K562 (cell line): Measurements from ENCODE around the gene RNF121. TPM values are rescaled to one million over a fixed set of nuclear protein-coding genes. Genes with fewer than 3 reads are reported as not detected.

Experiments
- CSDE1 ChIP-seq, 2 experiments: fragments of 450-650 bp; IDR thresholded peaks; 2 replicates each; pipeline ENCODE4 v1.6.1; 2016; ENCODE audit warnings: mild to moderate bottlenecking in 1 of 2
- EP400 ChIP-seq: fragments of 450-650 bp; IDR thresholded peaks from 2 replicates; pipeline ENCODE4 v1.6.1; 2017; ENCODE audit warnings: antibody characterized with exemption, mild to moderate bottlenecking, moderate library complexity
- HDAC2 ChIP-seq: fragments of 450-650 bp; IDR thresholded peaks from 2 replicates; pipeline ENCODE4 v1.6.1; 2016; ENCODE audit warnings: mild to moderate bottlenecking
- KLF16 ChIP-seq: IDR thresholded peaks from 2 replicates; pipeline ENCODE4 v1.6.1; 2016; ENCODE audit warnings: antibody characterized with exemption
- RHOXF2B ChIP-seq: fragments of 250-450 bp; sonication (Bioruptor Pico); conservative IDR thresholded peaks from 2 replicates; pipeline ENCODE4 v1.5.1; 2021
- SMAD4 ChIP-seq: fragments of 250-450 bp; sonication (Bioruptor Pico); conservative IDR thresholded peaks from 2 replicates; pipeline ENCODE4 v1.8.0; 2021; ENCODE audit warnings: inconsistent platforms, mild to moderate bottlenecking, moderate library complexity
- SMC3 ChIP-seq: conservative IDR thresholded peaks from 2 replicates; pipeline ENCODE4 v1.6.1; 2011; ENCODE audit warnings: low read depth, low read length, improper control_type of control experiment; ENCODE audit not compliant: insufficient read depth
- polyA plus RNA-seq, 8 experiments: library from polyadenylated mRNA; depleted of rRNA in 4 of 8; stranded (reverse) in 5 of 8; unstranded in 3 of 8; fragments of >200 nt; fragmentation: Nextera tagmentation in 2 of 8; fragmentation: Illumina TruSeq in 1 of 8; extraction: Ambion mirVana in 2 of 8; extraction: Trizol in 1 of 8; gene quantifications; 2 replicates each; pipeline versions ENCODE4 v1.2.1 to v1.2.3, GENCODE V29; 2011 to 2014; ENCODE audit warnings: inconsistent platforms in 1 of 8, missing spikeins in 1 of 8
- total RNA-seq, 7 experiments: library from RNA; depleted of rRNA in 6 of 7; stranded (reverse); fragments of >200 nt in 6 of 7; fragmentation: Illumina TruSeq in 2 of 7; extraction: Trizol in 2 of 7; gene quantifications; 2 replicates each; pipeline versions ENCODE4 v1.2.1 to v1.2.3, GENCODE V29; 2011 to 2021; ENCODE audit warnings: low replicate concordance in 1 of 7
- TF ChIP-seq, protein P1 (sequence below), 2 experiments: fragments of 450-650 bp; formaldehyde crosslinking in 1 of 2; IDR thresholded peaks; 2 replicates each; pipeline versions ENCODE4 v1.4.0 to v1.6.1; 2014 to 2020; ENCODE audit warnings: mild to moderate bottlenecking in 2 of 2, borderline replicate concordance in 1 of 2, low read depth in 1 of 2
- TF ChIP-seq, protein P2 (sequence below): fragments of 250-450 bp; sonication (Bioruptor Pico); IDR thresholded peaks from 2 replicates; pipeline ENCODE4 v1.8.0; 2022; ENCODE audit warnings: inconsistent platforms
- TF ChIP-seq, protein P3 (sequence below): fragments of 450-650 bp; IDR thresholded peaks from 2 replicates; pipeline ENCODE4 v1.6.1; 2016
- TF ChIP-seq, protein P4 (sequence below): fragments of 450-650 bp; IDR thresholded peaks from 2 replicates; pipeline ENCODE4 v1.6.1; 2016; ENCODE audit warnings: mild to moderate bottlenecking
- TF ChIP-seq, protein P5 (sequence below): sonication (generic); formaldehyde crosslinking; IDR thresholded peaks from 2 replicates; pipeline ENCODE4 v1.9.0; 2022; ENCODE audit warnings: mild to moderate bottlenecking, missing genetic modification reagents

Gene RNF121
- total and polyA plus RNA-seq, 9 of the 15 experiments (the other 6 are each of a cell fraction or from before 2014, with no cell fraction given) = 8.0 to 63.4 (median 20.5) TPM

DNA sequence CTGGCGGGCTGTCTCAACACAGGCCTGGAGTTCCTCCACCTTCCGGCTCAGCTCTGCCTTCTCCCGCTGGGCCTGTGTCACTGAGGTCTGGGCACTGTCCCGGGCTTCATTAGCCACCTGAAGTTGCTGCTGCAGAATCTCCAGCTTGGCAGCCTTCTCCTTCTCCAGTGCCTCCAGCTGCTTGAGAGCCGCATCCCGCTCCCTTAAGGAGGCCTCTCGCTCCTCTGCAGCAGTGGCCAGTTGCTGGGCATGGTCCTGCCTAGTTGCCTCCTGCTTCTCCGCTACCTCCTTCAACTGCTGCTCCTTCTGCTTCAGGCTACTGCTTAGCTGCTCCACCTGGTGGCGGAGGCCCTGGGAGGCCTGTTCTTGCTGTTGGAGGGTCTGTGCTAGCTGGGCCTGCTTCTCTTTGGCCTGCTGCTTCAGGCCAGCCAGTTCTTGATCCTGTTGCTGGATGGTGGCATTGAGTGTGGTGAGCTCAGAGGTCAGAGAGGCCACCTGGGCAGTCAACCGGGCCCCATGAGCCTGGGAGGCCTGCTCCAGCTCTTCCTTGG is 86.7 kb downstream of the RNF121 start (continued):
- TF ChIP-seq, protein P1, sequence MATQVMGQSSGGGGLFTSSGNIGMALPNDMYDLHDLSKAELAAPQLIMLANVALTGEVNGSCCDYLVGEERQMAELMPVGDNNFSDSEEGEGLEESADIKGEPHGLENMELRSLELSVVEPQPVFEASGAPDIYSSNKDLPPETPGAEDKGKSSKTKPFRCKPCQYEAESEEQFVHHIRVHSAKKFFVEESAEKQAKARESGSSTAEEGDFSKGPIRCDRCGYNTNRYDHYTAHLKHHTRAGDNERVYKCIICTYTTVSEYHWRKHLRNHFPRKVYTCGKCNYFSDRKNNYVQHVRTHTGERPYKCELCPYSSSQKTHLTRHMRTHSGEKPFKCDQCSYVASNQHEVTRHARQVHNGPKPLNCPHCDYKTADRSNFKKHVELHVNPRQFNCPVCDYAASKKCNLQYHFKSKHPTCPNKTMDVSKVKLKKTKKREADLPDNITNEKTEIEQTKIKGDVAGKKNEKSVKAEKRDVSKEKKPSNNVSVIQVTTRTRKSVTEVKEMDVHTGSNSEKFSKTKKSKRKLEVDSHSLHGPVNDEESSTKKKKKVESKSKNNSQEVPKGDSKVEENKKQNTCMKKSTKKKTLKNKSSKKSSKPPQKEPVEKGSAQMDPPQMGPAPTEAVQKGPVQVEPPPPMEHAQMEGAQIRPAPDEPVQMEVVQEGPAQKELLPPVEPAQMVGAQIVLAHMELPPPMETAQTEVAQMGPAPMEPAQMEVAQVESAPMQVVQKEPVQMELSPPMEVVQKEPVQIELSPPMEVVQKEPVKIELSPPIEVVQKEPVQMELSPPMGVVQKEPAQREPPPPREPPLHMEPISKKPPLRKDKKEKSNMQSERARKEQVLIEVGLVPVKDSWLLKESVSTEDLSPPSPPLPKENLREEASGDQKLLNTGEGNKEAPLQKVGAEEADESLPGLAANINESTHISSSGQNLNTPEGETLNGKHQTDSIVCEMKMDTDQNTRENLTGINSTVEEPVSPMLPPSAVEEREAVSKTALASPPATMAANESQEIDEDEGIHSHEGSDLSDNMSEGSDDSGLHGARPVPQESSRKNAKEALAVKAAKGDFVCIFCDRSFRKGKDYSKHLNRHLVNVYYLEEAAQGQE (IDR thresholded peaks at IDR 0.05; ENCODE audit: borderline replicate concordance) = peak; percentile 56; the same call in 1 of the 2 replicates
- TF ChIP-seq, protein P1 (CRISPR knock-in tag; IDR thresholded peaks at IDR 0.05; ENCODE audit: low read depth) = no peak
- TF ChIP-seq HDAC2 (no peak), RHOXF2B (CRISPR knock-in tag) (no peak), CSDE1 (IDR thresholded peaks at IDR 0.05) (no peak), SMAD4 (CRISPR knock-in tag) (no peak), KLF16 (no peak), EP400 (no peak), SMC3 (peak; percentile 69)
- TF ChIP-seq, protein P2, sequence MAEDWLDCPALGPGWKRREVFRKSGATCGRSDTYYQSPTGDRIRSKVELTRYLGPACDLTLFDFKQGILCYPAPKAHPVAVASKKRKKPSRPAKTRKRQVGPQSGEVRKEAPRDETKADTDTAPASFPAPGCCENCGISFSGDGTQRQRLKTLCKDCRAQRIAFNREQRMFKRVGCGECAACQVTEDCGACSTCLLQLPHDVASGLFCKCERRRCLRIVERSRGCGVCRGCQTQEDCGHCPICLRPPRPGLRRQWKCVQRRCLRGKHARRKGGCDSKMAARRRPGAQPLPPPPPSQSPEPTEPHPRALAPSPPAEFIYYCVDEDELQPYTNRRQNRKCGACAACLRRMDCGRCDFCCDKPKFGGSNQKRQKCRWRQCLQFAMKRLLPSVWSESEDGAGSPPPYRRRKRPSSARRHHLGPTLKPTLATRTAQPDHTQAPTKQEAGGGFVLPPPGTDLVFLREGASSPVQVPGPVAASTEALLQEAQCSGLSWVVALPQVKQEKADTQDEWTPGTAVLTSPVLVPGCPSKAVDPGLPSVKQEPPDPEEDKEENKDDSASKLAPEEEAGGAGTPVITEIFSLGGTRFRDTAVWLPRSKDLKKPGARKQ = no peak
- TF ChIP-seq, protein P3, sequence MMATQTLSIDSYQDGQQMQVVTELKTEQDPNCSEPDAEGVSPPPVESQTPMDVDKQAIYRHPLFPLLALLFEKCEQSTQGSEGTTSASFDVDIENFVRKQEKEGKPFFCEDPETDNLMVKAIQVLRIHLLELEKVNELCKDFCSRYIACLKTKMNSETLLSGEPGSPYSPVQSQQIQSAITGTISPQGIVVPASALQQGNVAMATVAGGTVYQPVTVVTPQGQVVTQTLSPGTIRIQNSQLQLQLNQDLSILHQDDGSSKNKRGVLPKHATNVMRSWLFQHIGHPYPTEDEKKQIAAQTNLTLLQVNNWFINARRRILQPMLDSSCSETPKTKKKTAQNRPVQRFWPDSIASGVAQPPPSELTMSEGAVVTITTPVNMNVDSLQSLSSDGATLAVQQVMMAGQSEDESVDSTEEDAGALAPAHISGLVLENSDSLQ = no peak
- TF ChIP-seq, protein P4, sequence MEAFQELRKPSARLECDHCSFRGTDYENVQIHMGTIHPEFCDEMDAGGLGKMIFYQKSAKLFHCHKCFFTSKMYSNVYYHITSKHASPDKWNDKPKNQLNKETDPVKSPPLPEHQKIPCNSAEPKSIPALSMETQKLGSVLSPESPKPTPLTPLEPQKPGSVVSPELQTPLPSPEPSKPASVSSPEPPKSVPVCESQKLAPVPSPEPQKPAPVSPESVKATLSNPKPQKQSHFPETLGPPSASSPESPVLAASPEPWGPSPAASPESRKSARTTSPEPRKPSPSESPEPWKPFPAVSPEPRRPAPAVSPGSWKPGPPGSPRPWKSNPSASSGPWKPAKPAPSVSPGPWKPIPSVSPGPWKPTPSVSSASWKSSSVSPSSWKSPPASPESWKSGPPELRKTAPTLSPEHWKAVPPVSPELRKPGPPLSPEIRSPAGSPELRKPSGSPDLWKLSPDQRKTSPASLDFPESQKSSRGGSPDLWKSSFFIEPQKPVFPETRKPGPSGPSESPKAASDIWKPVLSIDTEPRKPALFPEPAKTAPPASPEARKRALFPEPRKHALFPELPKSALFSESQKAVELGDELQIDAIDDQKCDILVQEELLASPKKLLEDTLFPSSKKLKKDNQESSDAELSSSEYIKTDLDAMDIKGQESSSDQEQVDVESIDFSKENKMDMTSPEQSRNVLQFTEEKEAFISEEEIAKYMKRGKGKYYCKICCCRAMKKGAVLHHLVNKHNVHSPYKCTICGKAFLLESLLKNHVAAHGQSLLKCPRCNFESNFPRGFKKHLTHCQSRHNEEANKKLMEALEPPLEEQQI = no peak
- TF ChIP-seq, protein P5, sequence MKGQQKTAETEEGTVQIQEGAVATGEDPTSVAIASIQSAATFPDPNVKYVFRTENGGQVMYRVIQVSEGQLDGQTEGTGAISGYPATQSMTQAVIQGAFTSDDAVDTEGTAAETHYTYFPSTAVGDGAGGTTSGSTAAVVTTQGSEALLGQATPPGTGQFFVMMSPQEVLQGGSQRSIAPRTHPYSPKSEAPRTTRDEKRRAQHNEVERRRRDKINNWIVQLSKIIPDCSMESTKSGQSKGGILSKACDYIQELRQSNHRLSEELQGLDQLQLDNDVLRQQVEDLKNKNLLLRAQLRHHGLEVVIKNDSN (CRISPR knock-in tag) = no peak
